HepG2 (cell line): ENCODE results near the gene BEAN1. TPM values are rescaled to one million over a fixed set of nuclear protein-coding genes. Genes with fewer than 3 reads are reported as not detected.

ENCODE experiments used
- ARID2 ChIP-seq: sonication (generic); formaldehyde crosslinking; IDR thresholded peaks from 2 replicates; pipeline ENCODE4 v1.8.1; 2022; ENCODE audit warnings: mild to moderate bottlenecking, missing genetic modification reagents, borderline replicate concordance
- DPF2 ChIP-seq: sonication (generic); formaldehyde crosslinking; IDR thresholded peaks from 2 replicates; pipeline ENCODE4 v1.4.0; 2020; ENCODE audit warnings: mild to moderate bottlenecking, low read depth, missing genetic modification reagents, borderline replicate concordance
- HNF4A ChIP-seq: sonication (generic); formaldehyde crosslinking; IDR thresholded peaks from 2 replicates; pipeline ENCODE4 v1.4.0; 2020; ENCODE audit warnings: missing genetic modification reagents
- KLF12 ChIP-seq: sonication (generic); formaldehyde crosslinking; IDR thresholded peaks from 2 replicates; pipeline ENCODE4 v1.4.0; 2020; ENCODE audit warnings: missing genetic modification reagents, borderline replicate concordance
- MAFK ChIP-seq, 2 experiments: IDR thresholded peaks in 1 of 2; conservative IDR thresholded peaks in 1 of 2; 2 replicates each; pipeline ENCODE4 v1.6.1; 2011; ENCODE audit warnings: improper control_type of control experiment in 2 of 2, low read length in 2 of 2
- PRMT3 ChIP-seq: sonication (generic); formaldehyde crosslinking; IDR thresholded peaks from 2 replicates; pipeline ENCODE4 v1.8.1; 2022; ENCODE audit warnings: low read depth, mild to moderate bottlenecking, moderate library complexity, missing genetic modification reagents, borderline replicate concordance
- SATB2 ChIP-seq: sonication (generic); formaldehyde crosslinking; IDR thresholded peaks from 2 replicates; pipeline ENCODE4 v1.5.0; 2020; ENCODE audit warnings: missing genetic modification reagents
- TEAD3 ChIP-seq: optimal IDR thresholded peaks from 2 replicates; pipeline ENCODE3; 2016; ENCODE audit warnings: borderline replicate concordance
- WIZ ChIP-seq: sonication (generic); formaldehyde crosslinking; IDR thresholded peaks from 2 replicates; pipeline ENCODE4 v1.5.1; 2020; ENCODE audit warnings: mild to moderate bottlenecking, missing genetic modification reagents
- ZBTB20 ChIP-seq: sonication (generic); formaldehyde crosslinking; IDR thresholded peaks from 2 replicates; pipeline ENCODE4 v1.8.1; 2023; ENCODE audit warnings: missing genetic modification reagents, low read depth, mild to moderate bottlenecking, borderline replicate concordance
- ZBTB42 ChIP-seq: sonication (generic); formaldehyde crosslinking; IDR thresholded peaks from 2 replicates; pipeline ENCODE4 v1.5.0; 2020; ENCODE audit warnings: mild to moderate bottlenecking, missing genetic modification reagents
- ZMYM4 ChIP-seq: sonication (generic); formaldehyde crosslinking; IDR thresholded peaks from 2 replicates; pipeline ENCODE4 v1.8.1; 2023; ENCODE audit warnings: mild to moderate bottlenecking, missing genetic modification reagents
- ZNF136 ChIP-seq: sonication (generic); formaldehyde crosslinking; IDR thresholded peaks from 2 replicates; pipeline ENCODE4 v1.8.1; 2022; ENCODE audit warnings: low read depth, mild to moderate bottlenecking, moderate library complexity, missing genetic modification reagents
- ZNF263 ChIP-seq: sonication (generic); formaldehyde crosslinking; IDR thresholded peaks from 2 replicates; pipeline ENCODE4 v1.4.0; 2020; ENCODE audit warnings: missing genetic modification reagents
- ZNF619 ChIP-seq: sonication (generic); formaldehyde crosslinking; IDR thresholded peaks from 2 replicates; pipeline ENCODE4 v1.4.0; 2020; ENCODE audit warnings: mild to moderate bottlenecking, missing genetic modification reagents
- ZNF652 ChIP-seq: IDR thresholded peaks from 2 replicates; pipeline ENCODE4 v1.6.1; 2016; ENCODE audit warnings: low read depth, borderline replicate concordance
- ZNF772 ChIP-seq: sonication (generic); formaldehyde crosslinking; IDR thresholded peaks from 2 replicates; pipeline ENCODE4 v1.5.0; 2020; ENCODE audit warnings: mild to moderate bottlenecking, missing genetic modification reagents
- ZSCAN21 ChIP-seq: sonication (generic); formaldehyde crosslinking; IDR thresholded peaks from 2 replicates; pipeline ENCODE4 v1.8.0; 2022; ENCODE audit warnings: mild to moderate bottlenecking, missing genetic modification reagents, moderate library complexity, borderline replicate concordance
- polyA plus RNA-seq, 8 experiments: library from polyadenylated mRNA; depleted of rRNA in 3 of 8; stranded (reverse) in 7 of 8; unstranded in 1 of 8; fragments of >200 nt; fragmentation: Illumina TruSeq in 4 of 8; extraction: Trizol in 4 of 8; gene quantifications; 2 replicates each; pipeline versions ENCODE4 v1.2.1 to v1.2.3, GENCODE V29; 2011 to 2016; ENCODE audit warnings: low read depth in 4 of 8, missing spikeins in 1 of 8, mixed read lengths in 1 of 8; ENCODE audit not compliant: insufficient read depth in 1 of 8
- total RNA-seq, 5 experiments: library from RNA; depleted of rRNA; stranded (reverse); fragments of >200 nt; fragmentation: Illumina TruSeq; extraction: Trizol; gene quantifications; 2 replicates each; pipeline ENCODE4 v1.2.3, GENCODE V29; 2016; ENCODE audit warnings: low read depth in 1 of 5
- TF ChIP-seq, protein P1 (sequence below): IDR thresholded peaks from 2 replicates; pipeline ENCODE4 v1.6.1; 2016; ENCODE audit warnings: low read depth, borderline replicate concordance
- TF ChIP-seq, protein P2 (sequence below): sonication (generic); formaldehyde crosslinking; IDR thresholded peaks from 2 replicates; pipeline ENCODE4 v1.5.0; 2020; ENCODE audit warnings: missing genetic modification reagents
- TF ChIP-seq, protein P3 (sequence below): sonication (generic); formaldehyde crosslinking; conservative IDR thresholded peaks from 2 replicates; pipeline ENCODE4 v1.4.0; 2020; ENCODE audit warnings: missing genetic modification reagents
- TF ChIP-seq, protein P4 (sequence below): sonication (generic); formaldehyde crosslinking; IDR thresholded peaks from 2 replicates; pipeline ENCODE4 v1.4.0; 2020; ENCODE audit warnings: missing genetic modification reagents

The BEAN1 gene
- total and polyA plus RNA-seq, 2 of the 13 experiments (the other 11 are each of a cell fraction or from before 2014, with no cell fraction given): 0.53 to 1.4 TPM

DNA sequence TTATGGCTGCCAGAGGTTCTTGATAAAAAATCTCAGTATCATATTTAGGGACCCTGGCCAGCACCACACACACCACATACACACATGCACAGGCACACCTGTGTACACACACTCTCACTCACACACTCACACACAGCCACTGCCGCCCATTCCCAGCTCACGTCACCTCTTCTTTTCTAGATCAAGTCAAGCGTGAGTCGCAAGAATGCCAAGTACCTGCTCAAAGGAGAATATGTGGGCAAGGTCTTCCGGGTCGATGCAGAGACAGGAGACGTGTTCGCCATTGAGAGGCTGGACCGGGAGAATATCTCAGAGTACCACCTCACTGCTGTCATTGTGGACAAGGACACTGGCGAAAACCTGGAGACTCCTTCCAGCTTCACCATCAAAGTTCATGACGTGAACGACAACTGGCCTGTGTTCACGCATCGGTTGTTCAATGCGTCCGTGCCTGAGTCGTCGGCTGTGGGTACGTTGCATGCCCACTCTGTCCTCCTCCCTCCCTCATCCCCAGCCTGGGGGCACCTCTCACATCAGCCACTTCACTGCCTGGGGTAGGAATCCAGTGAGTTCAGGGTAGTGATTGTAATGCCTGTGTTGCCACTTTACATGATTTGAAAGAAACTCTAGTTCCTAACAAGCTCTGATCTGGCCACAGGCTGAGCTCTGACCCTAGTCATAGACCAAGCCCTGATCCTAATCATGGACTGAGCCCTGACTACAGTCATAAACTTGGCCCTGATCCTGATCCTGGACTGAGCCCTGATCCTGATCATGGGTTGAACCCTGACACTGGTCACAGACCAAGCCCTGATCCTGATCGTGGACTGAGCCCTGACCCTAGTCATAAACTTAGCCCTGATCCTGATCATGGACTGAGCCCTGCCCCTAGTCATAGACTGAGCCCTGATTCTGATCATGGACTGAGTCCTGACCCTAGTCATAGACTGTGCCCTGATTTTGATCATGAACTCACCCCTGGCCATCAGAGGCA is 40.2 kb upstream of the BEAN1 start (continued):
- TF ChIP-seq ZNF619 (CRISPR knock-in tag): no peak
- TF ChIP-seq ZNF136 (CRISPR knock-in tag): no peak
- peak; percentile 57; the same call in 1 of the 2 replicates for TF ChIP-seq HNF4A (CRISPR knock-in tag)
- TF ChIP-seq, protein P1, sequence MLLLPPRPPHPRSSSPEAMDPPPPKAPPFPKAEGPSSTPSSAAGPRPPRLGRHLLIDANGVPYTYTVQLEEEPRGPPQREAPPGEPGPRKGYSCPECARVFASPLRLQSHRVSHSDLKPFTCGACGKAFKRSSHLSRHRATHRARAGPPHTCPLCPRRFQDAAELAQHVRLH (CRISPR knock-in tag): no peak
- TF ChIP-seq ZMYM4 (CRISPR knock-in tag): no peak
- no peak for TF ChIP-seq ZNF263 (CRISPR knock-in tag)
- TF ChIP-seq ZNF772 (CRISPR knock-in tag): no peak
- TF ChIP-seq PRMT3: no peak
- TF ChIP-seq ZSCAN21 (CRISPR knock-in tag): peak; percentile 98
- TF ChIP-seq TEAD3 (CRISPR knock-in tag): peak; percentile 25
- TF ChIP-seq DPF2 (CRISPR knock-in tag): 0 out of 2 replicates have a peak, but pooled peaks have one; percentile 29
- TF ChIP-seq MAFK (conservative IDR thresholded peaks at IDR 0.05 in 1 of 2, IDR thresholded peaks at IDR 0.05 in 1 of 2; ENCODE audit: low read length in 2 of 2): no peak
- TF ChIP-seq, protein P2, sequence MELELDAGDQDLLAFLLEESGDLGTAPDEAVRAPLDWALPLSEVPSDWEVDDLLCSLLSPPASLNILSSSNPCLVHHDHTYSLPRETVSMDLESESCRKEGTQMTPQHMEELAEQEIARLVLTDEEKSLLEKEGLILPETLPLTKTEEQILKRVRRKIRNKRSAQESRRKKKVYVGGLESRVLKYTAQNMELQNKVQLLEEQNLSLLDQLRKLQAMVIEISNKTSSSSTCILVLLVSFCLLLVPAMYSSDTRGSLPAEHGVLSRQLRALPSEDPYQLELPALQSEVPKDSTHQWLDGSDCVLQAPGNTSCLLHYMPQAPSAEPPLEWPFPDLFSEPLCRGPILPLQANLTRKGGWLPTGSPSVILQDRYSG (CRISPR knock-in tag): no peak
- TF ChIP-seq KLF12: no peak
- no peak for TF ChIP-seq ZBTB42 (CRISPR knock-in tag)
- TF ChIP-seq ZNF652 (CRISPR knock-in tag): no peak
- TF ChIP-seq WIZ: no peak
- TF ChIP-seq, protein P3, sequence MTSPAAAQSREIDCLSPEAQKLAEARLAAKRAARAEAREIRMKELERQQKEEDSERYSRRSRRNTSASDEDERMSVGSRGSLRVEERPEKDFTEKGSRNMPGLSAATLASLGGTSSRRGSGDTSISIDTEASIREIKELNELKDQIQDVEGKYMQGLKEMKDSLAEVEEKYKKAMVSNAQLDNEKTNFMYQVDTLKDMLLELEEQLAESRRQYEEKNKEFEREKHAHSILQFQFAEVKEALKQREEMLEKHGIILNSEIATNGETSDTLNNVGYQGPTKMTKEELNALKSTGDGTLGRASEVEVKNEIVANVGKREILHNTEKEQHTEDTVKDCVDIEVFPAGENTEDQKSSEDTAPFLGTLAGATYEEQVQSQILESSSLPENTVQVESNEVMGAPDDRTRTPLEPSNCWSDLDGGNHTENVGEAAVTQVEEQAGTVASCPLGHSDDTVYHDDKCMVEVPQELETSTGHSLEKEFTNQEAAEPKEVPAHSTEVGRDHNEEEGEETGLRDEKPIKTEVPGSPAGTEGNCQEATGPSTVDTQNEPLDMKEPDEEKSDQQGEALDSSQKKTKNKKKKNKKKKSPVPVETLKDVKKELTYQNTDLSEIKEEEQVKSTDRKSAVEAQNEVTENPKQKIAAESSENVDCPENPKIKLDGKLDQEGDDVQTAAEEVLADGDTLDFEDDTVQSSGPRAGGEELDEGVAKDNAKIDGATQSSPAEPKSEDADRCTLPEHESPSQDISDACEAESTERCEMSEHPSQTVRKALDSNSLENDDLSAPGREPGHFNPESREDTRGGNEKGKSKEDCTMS (CRISPR knock-in tag): no peak
- no peak for TF ChIP-seq SATB2 (CRISPR knock-in tag)
- TF ChIP-seq ZBTB20: no peak
- TF ChIP-seq, protein P4, sequence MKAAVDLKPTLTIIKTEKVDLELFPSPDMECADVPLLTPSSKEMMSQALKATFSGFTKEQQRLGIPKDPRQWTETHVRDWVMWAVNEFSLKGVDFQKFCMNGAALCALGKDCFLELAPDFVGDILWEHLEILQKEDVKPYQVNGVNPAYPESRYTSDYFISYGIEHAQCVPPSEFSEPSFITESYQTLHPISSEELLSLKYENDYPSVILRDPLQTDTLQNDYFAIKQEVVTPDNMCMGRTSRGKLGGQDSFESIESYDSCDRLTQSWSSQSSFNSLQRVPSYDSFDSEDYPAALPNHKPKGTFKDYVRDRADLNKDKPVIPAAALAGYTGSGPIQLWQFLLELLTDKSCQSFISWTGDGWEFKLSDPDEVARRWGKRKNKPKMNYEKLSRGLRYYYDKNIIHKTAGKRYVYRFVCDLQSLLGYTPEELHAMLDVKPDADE: no peak
- TF ChIP-seq ARID2 (CRISPR knock-in tag): no peak
